Measurements from ENCODE around the gene CLIP2.
"Not testable (repeated sequence)": the region's sequence is repeated elsewhere in the genome, so short reads cannot be mapped to it uniquely, and the experiment has no call there.

CLIP2 gene

GRCh38 chr7:74332373-74333176 is 43.4 kb downstream of the CLIP2 start:
- DNase-seq (ENCODE audit: low spot score): no peak

- no peak for DNase-seq (ENCODE audit: low spot score)
Measured at GRCh38 chr7:74334030-74334429, 44.8 kb downstream of the CLIP2 start.

GRCh38 chr7:74337926-74338325 is 48.7 kb downstream of the CLIP2 start:
- no peak for DNase-seq (ENCODE audit: low spot score)

GRCh38 chr7:74338366-74339108 is 49.3 kb downstream of the CLIP2 start:
- DNase-seq (ENCODE audit: low spot score): no peak

- not testable (repeated sequence) for DNase-seq (ENCODE audit: low spot score)
Measured at GRCh38 chr7:74339648-74340047, 50.4 kb downstream of the CLIP2 start.

GRCh38 chr7:74343281-74344131 is 54.3 kb downstream of the CLIP2 start:
- DNase-seq (ENCODE audit: low spot score): no peak

GRCh38 chr7:74344132-74344496 is 54.9 kb downstream of the CLIP2 start:
- DNase-seq (ENCODE audit: low spot score): no peak

GRCh38 chr7:74344786-74345185 is 55.6 kb downstream of the CLIP2 start:
- no peak for DNase-seq (ENCODE audit: low spot score)

GRCh38 chr7:74345970-74346369 is 56.8 kb downstream of the CLIP2 start:
- no peak for DNase-seq (ENCODE audit: low spot score)

GRCh38 chr7:74349621-74350020 is 60.4 kb downstream of the CLIP2 start:
- no peak for DNase-seq (ENCODE audit: low spot score)

- DNase-seq (ENCODE audit: low spot score): no peak
Measured at GRCh38 chr7:74350751-74351150, 61.5 kb downstream of the CLIP2 start.

- DNase-seq (ENCODE audit: low spot score): no peak
Measured at GRCh38 chr7:74351836-74352235, 62.6 kb downstream of the CLIP2 start.

- not testable (repeated sequence) for DNase-seq (ENCODE audit: low spot score)
Measured at GRCh38 chr7:74352551-74353138, 63.4 kb downstream of the CLIP2 start.

- no peak for DNase-seq (ENCODE audit: low spot score)
Measured at GRCh38 chr7:74354009-74354408, 64.8 kb downstream of the CLIP2 start.

GRCh38 chr7:74355091-74355490 is 65.9 kb downstream of the CLIP2 start:
- no peak for DNase-seq (ENCODE audit: low spot score)

GRCh38 chr7:74356589-74357315 is 67.5 kb downstream of the CLIP2 start:
- no peak for DNase-seq (ENCODE audit: low spot score)

GRCh38 chr7:74360008-74360407 is 70.8 kb downstream of the CLIP2 start:
- no peak for DNase-seq (ENCODE audit: low spot score)

- DNase-seq (ENCODE audit: low spot score): no peak
Measured at GRCh38 chr7:74362266-74362665, 73.1 kb downstream of the CLIP2 start.

GRCh38 chr7:74364061-74364460 is 74.9 kb downstream of the CLIP2 start:
- DNase-seq (ENCODE audit: low spot score): no peak

GRCh38 chr7:74365322-74366022 is 76.3 kb downstream of the CLIP2 start:
- no peak for DNase-seq (ENCODE audit: low spot score)

Measured in CD4-positive, alpha-beta T cell treated with Interleukin-15 for 4 hours (primary cell).